HG03439 (cell line): ENCODE results near the gene FRAT1.

Experiments used
- ATAC-seq: cut with Tn5 transposase; IDR thresholded peaks from one replicate; pipeline ENCODE4 v1.9.1; 2021; ENCODE audit warnings: mild to moderate bottlenecking, moderate library complexity; ENCODE audit not compliant: unreplicated experiment

The FRAT1 gene

DNA sequence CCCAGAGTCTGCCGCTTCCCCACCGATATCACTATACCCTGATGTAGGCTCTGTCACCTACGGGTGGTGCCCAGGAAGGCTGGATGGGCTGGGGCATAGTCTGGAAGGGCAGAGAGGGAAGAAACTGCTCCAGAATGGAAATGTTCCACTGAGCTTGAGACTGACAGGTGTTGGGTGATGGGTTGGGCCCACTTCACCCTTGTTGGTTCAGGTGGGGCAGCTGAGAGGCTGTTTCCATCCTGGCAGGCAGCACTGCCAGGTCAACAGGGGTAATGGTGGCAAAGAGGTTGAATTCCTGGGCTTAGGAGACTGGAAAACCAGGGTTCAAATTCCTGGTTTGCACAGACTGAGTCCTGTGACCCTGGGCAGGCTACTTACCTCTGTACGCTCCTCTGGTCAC lies 44.0 kb downstream of the FRAT1 start:
- ATAC-seq: no peak

DNA sequence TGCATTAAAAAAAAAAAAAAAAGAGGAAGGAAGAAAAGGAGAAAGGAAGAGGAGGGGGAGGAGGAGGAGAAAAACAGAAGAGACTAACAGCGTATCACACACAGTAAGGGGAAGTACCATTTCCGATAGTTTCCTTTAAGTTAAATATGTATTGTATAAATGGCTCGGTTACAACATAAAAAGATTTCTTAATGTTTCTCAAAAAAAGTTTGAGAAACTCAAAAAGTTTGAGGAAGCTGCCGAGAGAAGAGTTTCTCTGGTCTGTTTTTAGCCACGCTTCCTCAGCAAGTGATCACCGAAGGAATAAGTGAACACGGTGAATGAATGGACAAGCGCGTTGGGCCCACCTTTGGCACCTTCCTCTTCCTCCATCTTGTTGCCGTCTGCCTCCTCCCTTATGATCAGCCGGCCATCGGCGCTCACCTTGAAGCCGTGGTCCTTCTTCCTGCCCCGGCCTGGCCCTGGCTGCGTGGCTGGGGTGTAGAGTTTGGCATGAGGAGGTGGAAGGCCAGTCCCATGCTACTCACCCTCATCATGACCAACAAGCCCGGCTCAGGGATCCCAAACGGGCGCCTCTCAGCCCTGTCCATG lies 46.8 kb downstream of the FRAT1 start:
- no peak for ATAC-seq

DNA sequence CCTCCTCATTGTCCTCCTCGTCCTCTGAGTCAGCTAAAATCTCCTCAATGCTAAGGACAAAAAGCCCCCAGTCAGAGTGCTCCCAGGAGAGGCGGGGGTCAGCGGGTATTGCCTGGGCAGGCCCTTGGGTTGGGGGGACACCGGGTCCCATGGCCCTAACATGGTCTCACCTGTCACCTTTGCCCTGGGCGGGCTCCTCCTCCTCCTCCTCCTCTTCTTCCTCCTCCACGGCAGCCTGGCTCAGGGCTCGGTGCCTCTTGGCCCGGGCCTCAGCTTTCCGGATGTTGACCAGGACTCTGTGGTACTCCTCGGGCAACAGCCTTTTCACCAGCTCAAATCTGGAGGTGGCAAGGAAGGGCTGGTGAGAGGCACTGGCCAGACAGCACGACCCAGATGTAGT lies 47.5 kb downstream of the FRAT1 start:
- no peak for ATAC-seq

GRCh38 chr10:97367126-97367649 lies 48.1 kb downstream of the FRAT1 start:
- ATAC-seq: no peak
